ENCODE results near the gene PCDH9. TPM values are rescaled to one million over a fixed set of nuclear protein-coding genes. Genes with fewer than 3 reads are reported as not detected.

Gene PCDH9
- total and polyA plus RNA-seq, 8 donors: 0.46 to 3.8 (median 1.5) TPM

DNA sequence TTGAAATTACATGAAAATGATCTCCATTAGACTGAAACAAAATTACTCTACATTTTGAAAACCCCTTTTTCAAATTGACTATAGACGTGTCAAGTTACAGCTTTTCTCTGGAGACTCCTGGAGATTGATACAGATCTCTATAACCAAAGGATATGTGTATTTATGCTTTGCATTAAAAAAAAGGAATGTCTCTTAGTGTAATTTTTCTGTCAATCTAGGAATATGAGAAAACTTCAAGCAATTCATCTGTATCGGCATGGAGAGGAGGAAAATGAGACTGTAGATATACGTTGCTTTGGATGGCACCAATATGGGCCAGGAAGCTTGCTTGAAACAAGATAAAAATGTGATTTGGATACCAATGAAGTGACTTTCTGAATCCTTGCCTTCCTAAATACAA, 286.6 kb downstream of the PCDH9 start:
- Histone ChIP-seq H3K27ac (no peak overlapping the region), H3K9me3 (no peaks in the 10 kb centered on the region), H3K27me3 (peaks cover 0 to 1% (median 0%) of the 10 kb centered on the region in 4 donors), H3K4me1 (no peaks in the 10 kb centered on the region), H3K4me3 (no peak overlapping the region), H3K36me3 (no peaks in the 10 kb centered on the region)
- no peak for ATAC-seq
- 67 to 68% methylated on average over 3 of the region's 3 CpGs for WGBS, 2 donors
- no peak for FAIRE-seq
- intact Hi-C loops (cut with DNase I): no loop called here
- no peak for DNase-seq
- TF ChIP-seq, protein P1, sequence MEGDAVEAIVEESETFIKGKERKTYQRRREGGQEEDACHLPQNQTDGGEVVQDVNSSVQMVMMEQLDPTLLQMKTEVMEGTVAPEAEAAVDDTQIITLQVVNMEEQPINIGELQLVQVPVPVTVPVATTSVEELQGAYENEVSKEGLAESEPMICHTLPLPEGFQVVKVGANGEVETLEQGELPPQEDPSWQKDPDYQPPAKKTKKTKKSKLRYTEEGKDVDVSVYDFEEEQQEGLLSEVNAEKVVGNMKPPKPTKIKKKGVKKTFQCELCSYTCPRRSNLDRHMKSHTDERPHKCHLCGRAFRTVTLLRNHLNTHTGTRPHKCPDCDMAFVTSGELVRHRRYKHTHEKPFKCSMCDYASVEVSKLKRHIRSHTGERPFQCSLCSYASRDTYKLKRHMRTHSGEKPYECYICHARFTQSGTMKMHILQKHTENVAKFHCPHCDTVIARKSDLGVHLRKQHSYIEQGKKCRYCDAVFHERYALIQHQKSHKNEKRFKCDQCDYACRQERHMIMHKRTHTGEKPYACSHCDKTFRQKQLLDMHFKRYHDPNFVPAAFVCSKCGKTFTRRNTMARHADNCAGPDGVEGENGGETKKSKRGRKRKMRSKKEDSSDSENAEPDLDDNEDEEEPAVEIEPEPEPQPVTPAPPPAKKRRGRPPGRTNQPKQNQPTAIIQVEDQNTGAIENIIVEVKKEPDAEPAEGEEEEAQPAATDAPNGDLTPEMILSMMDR (IDR thresholded peaks at IDR 0.05): no peak

DNA sequence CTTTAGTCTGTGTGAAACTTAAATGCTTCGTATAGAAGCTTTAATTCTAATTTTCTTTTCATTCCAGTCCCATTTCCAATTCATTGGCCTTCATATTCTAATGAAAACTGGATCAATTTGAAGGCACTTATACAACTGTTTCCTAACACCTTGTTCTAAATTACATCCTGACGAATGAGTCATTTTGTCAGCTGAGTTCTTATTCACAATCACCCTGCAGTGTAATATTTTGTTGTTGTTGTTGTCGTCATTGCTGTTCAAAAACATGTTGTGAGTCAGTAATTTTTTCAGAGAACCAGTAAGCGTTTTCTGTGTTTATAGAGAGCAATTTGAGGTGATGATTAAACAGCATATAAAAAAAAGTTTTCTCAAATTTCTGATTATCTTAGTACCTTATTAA, 290.0 kb downstream of the PCDH9 start:
- no peak overlapping the region for H3K27ac ChIP-seq
- intact Hi-C loops (cut with DNase I): no loop called here
- no peaks in the 10 kb centered on the region for H3K27me3 ChIP-seq
- whole genome bisulfite sequencing, 2 donors: 56 to 78% methylated on average over 4 of the region's 4 CpGs
- DNase-seq (no peak), FAIRE-seq (no peak), ATAC-seq (no peak)
- TF ChIP-seq, protein P1 (IDR thresholded peaks at IDR 0.05): no peak
- H3K4me1 ChIP-seq: no peaks in the 10 kb centered on the region
- no peaks in the 10 kb centered on the region for H3K36me3 ChIP-seq
- H3K9me3 ChIP-seq: no peaks in the 10 kb centered on the region
- H3K4me3 ChIP-seq: no peak overlapping the region

DNA sequence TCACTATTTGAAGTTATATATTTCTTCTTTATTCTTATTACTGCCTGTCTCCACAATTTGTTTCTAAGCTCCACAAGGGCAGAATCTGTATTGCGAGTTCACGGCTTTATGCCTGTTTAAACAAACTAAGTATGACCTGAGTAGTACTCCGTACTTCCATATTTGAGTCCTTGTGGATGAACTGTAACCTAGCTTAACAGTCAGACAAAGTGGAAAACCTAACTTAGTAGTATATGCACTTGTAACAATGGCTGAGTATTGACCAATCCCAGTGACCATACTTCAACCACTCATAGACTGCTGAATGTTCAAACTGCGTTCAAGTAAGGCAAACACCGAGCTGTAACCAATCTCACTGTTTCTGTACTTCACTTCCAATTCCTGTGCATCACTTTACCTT, 292.7 kb downstream of the PCDH9 start:
- Histone ChIP-seq H3K27me3 (no peaks in the 10 kb centered on the region), H3K4me1 (no peaks in the 10 kb centered on the region), H3K4me3 (no peak overlapping the region), H3K9me3 (no peaks in the 10 kb centered on the region), H3K27ac (no peak overlapping the region), H3K36me3 (no peaks in the 10 kb centered on the region)
- no peak for ATAC-seq
- 78 to 94% methylated on average over 5 of the region's 5 CpGs for WGBS, 2 donors
- TF ChIP-seq, protein P1 (IDR thresholded peaks at IDR 0.05): no peak
- no peak for FAIRE-seq
- intact Hi-C loops (cut with DNase I): no loop called here
- DNase-seq: no peak

DNA sequence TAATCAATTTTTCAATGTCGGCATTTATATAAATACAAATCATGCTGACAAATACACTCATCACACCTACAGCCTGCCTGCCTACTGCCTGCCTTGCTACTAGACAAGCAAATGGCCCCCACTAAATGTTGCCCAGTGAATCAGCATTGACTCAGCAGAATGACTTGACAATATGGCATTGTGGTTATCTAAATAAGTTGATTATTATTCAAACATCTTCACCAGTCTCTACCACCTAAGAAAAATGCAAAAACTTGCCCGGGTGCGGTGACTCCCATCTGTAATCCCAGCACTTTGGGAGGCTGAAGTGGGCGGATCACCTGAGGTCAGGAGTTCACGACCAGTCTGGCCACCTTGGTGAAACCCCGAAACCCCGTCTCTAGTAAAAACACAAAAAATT, 296.1 kb downstream of the PCDH9 start:
- DNase-seq (no peak), ATAC-seq (no peak), FAIRE-seq (no peak)
- TF ChIP-seq, protein P1 (IDR thresholded peaks at IDR 0.05): no peak
- no peak overlapping the region for H3K27ac ChIP-seq
- H3K4me1 ChIP-seq: no peaks in the 10 kb centered on the region
- no peak overlapping the region for H3K4me3 ChIP-seq
- WGBS, 2 donors: 88 to 96% methylated on average over 7 of the region's 7 CpGs
- intact Hi-C loops (cut with DNase I): no loop called here
- H3K27me3 ChIP-seq: no peaks in the 10 kb centered on the region
- no peaks in the 10 kb centered on the region for H3K9me3 ChIP-seq
- no peaks in the 10 kb centered on the region for H3K36me3 ChIP-seq

DNA sequence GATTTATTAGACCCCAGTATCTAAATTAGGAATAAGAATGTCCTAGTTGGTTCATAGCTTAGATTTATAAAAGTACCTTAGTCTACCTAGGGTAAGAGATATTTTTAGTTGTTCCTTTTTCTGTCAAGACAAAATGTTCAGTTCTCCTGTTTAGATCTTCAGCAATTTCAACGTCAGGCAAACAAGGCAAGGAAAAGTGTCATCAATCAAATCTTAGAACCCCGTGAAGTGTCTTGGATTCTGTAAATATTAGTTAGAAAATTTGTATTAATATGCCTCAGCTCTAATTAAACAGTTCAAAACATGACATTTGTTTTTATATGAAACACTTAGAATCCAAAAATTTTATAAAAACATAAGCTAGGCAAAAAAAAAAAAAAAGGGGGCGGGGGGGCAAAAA, 296.6 kb downstream of the PCDH9 start:
- TF ChIP-seq, protein P1 (IDR thresholded peaks at IDR 0.05): no peak
- no peak for ATAC-seq
- no peak for DNase-seq
- no peak overlapping the region for H3K4me3 ChIP-seq
- H3K36me3 ChIP-seq: no peaks in the 10 kb centered on the region
- intact Hi-C loops (cut with DNase I): no loop called here
- no peak overlapping the region for H3K27ac ChIP-seq
- H3K27me3 ChIP-seq: no peaks in the 10 kb centered on the region
- no peaks in the 10 kb centered on the region for H3K4me1 ChIP-seq
- no peaks in the 10 kb centered on the region for H3K9me3 ChIP-seq
- 58 to 59% methylated on average over 3 of the region's 3 CpGs for WGBS, 2 donors
- FAIRE-seq: no peak
